Type B pancreatic cell (in vitro differentiated cells): ENCODE results near the gene RHCE. TPM values are rescaled to one million over a fixed set of nuclear protein-coding genes. Genes with fewer than 3 reads are reported as not detected.

Source experiments
- DNase-seq: peaks from one replicate; pipeline ENCODE4 v3.0.0; 2021; ENCODE audit warnings: mixed read lengths; ENCODE audit not compliant: unreplicated experiment; ENCODE audit errors: extremely low spot score
- H3K27ac Mint-ChIP-seq: 2 replicates; pipeline ENCODE4 v1.8.0; 2021; ENCODE audit warnings: mild to moderate bottlenecking, mixed read lengths
- H3K27me3 Mint-ChIP-seq: 2 replicates; pipeline ENCODE4 v1.8.0; 2021; ENCODE audit warnings: mixed read lengths
- H3K36me3 Mint-ChIP-seq: 2 replicates; pipeline ENCODE4 v1.8.0; 2021; ENCODE audit warnings: mixed read lengths
- H3K4me1 Mint-ChIP-seq: one replicate; pipeline ENCODE4 v1.8.0; 2021; ENCODE audit warnings: mixed read lengths; ENCODE audit not compliant: unreplicated experiment
- H3K4me3 Mint-ChIP-seq: 2 replicates; pipeline ENCODE4 v1.8.0; 2021; ENCODE audit warnings: mild to moderate bottlenecking, mixed read lengths
- H3K9me3 Mint-ChIP-seq: 2 replicates; pipeline ENCODE4 v1.8.0; 2021; ENCODE audit warnings: mixed read lengths
- total RNA-seq: library from RNA; stranded (reverse); gene quantifications from 2 replicates; pipeline ENCODE4 v1.2.1, GENCODE V29; 2021; ENCODE audit warnings: low replicate concordance
- TF ChIP-seq, protein P1 (sequence below): fragments of 200-600 bp; sonication (generic); conservative IDR thresholded peaks from 2 replicates; pipeline ENCODE4 v1.5.0; 2021; ENCODE audit warnings: antibody characterized with exemption, mild to moderate bottlenecking

The RHCE gene
- total RNA-seq, 1 donor from 2014 or later = 0.39 TPM

DNA sequence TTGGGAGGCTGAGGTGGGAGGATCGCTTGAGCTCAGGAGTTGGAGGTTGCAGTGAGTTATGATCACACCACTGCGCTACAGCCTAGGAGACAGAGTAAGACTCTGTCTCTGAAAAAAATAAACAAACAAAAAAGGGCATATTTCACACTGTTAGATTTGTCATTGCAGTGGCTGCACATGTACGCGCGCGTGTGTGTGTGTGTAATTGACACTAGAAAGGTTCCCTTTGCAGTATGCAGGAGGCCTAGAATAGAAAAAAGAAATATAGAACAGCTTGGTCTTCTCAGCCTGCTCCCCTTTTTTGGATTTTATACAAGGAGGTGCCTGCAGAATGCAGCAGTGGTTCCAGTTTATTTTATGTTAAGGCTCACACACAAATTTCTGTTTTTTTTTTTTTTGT, 18.7 kb upstream of the RHCE start:
- Mint-ChIP-seq H3K36me3 (peaks cover 9% of the 10 kb centered on the region), H3K9me3 (no peaks in the 10 kb centered on the region), H3K4me3 (no peak overlapping the region), H3K27ac (no peak overlapping the region), H3K4me1 (peaks cover 40% of the 10 kb centered on the region), H3K27me3 (no peaks in the 10 kb centered on the region)
- DNase-seq = no peak
- TF ChIP-seq, protein P1, sequence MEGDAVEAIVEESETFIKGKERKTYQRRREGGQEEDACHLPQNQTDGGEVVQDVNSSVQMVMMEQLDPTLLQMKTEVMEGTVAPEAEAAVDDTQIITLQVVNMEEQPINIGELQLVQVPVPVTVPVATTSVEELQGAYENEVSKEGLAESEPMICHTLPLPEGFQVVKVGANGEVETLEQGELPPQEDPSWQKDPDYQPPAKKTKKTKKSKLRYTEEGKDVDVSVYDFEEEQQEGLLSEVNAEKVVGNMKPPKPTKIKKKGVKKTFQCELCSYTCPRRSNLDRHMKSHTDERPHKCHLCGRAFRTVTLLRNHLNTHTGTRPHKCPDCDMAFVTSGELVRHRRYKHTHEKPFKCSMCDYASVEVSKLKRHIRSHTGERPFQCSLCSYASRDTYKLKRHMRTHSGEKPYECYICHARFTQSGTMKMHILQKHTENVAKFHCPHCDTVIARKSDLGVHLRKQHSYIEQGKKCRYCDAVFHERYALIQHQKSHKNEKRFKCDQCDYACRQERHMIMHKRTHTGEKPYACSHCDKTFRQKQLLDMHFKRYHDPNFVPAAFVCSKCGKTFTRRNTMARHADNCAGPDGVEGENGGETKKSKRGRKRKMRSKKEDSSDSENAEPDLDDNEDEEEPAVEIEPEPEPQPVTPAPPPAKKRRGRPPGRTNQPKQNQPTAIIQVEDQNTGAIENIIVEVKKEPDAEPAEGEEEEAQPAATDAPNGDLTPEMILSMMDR = no peak

DNA sequence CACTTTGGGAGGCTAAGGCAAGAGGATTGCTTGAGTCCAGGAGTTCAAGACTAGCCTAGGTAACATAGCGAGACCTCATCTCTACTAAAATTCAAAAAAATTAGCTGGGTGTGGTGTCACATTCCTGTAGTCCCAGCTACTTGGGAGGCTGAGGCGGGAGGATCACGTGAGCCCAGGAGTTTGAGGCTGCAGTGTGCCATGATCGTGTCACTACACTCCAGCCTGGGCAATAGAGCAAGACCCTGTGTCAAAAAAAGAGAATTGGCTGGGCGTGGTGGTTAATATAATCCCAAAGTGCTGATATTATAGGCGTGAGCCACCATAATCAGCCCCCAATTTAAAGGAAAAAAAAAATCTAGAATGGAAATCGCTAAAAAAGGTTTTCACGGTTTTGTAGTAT, 17.0 kb upstream of the RHCE start:
- no peak overlapping the region for H3K4me3 Mint-ChIP-seq
- peaks cover 4% of the 10 kb centered on the region for H3K36me3 Mint-ChIP-seq
- no peaks in the 10 kb centered on the region for H3K27me3 Mint-ChIP-seq
- H3K9me3 Mint-ChIP-seq = no peaks in the 10 kb centered on the region
- peaks cover 48% of the 10 kb centered on the region for H3K4me1 Mint-ChIP-seq
- peak overlapping the region; percentile 16 for H3K27ac Mint-ChIP-seq
- no peak for DNase-seq
- TF ChIP-seq, protein P1 = no peak

DNA sequence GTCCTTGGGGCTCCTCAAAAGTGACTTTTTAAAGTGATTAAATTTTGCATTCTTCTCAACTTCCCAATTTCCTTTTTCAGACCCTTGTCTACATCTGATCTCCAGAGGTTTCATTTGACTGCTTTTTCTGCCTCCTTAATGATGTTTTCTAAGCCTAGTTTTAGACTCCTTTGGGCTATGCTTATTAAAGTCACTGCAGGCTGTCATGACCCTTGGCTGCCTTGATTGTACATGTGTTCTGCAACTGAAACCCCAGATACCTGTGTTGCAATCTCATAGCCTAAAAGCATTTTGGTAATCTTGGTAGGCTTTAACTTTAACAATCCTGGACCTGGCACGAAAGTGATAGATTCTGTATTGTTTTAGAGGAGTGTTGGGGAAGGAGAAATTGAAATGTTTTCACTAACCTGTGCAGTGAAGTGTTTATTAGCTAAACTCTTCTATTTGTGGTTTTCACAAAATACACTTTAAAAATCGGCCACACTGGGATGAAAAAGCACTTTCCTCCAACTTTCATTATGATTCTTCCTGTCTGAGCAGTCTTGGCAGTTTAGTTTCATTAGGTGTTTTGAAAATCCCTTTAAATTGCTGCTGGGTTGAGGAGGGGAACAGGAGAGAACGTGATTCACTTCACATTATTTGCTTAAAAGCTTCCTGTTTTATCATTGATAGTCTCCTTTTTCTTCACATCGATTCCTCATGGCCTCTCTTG, 14.9 kb upstream of the RHCE start:
- Mint-ChIP-seq H3K9me3 (no peaks in the 10 kb centered on the region), H3K4me3 (peak overlapping the region; percentile 31), H3K27ac (peak overlapping the region; percentile 12), H3K36me3 (no peaks in the 10 kb centered on the region), H3K4me1 (peaks cover 46% of the 10 kb centered on the region), H3K27me3 (no peaks in the 10 kb centered on the region)
- TF ChIP-seq, protein P1 = no peak
- DNase-seq = no peak

DNA sequence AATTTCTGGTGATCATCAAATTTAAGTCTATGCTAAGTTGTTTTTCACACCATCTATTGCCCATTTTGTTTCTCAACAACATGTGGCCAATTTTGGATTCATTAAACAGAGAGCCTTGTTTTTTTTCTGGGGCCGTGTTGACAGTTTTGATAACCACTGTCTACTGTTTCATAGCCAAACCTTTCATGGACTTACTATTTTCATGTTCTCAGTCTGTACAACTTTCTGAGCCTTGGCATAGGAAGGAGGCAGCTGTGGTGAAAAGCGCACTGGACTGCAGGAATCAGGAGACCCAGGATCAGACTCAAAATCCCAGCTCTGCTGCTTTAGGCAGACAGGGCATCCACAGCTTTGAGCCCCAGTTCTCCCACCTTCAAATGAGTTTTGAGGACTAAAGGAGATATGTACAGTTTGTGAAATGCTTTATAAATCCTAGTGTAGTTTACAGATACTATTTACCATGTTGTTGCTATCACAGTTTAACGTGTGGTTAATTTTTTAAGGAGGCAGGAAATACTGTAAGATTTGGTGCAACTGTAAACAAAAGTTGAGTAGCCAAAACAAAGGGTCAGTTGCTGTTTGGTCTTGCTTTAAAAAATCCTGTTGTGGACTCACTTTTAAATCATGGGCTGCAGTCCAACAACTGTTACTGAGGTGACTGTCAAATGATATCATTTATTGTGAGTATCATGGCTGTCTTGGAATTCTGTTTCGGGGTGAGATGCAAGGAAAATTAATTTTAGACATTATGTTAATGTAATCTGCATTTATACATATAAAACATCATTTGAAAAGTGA, 13.0 kb upstream of the RHCE start:
- no peak for DNase-seq
- H3K4me3 Mint-ChIP-seq = no peak overlapping the region
- H3K27ac Mint-ChIP-seq = no peak overlapping the region
- no peaks in the 10 kb centered on the region for H3K27me3 Mint-ChIP-seq
- H3K4me1 Mint-ChIP-seq = peaks cover 46% of the 10 kb centered on the region
- no peaks in the 10 kb centered on the region for H3K36me3 Mint-ChIP-seq
- TF ChIP-seq, protein P1 = no peak
- no peaks in the 10 kb centered on the region for H3K9me3 Mint-ChIP-seq

DNA sequence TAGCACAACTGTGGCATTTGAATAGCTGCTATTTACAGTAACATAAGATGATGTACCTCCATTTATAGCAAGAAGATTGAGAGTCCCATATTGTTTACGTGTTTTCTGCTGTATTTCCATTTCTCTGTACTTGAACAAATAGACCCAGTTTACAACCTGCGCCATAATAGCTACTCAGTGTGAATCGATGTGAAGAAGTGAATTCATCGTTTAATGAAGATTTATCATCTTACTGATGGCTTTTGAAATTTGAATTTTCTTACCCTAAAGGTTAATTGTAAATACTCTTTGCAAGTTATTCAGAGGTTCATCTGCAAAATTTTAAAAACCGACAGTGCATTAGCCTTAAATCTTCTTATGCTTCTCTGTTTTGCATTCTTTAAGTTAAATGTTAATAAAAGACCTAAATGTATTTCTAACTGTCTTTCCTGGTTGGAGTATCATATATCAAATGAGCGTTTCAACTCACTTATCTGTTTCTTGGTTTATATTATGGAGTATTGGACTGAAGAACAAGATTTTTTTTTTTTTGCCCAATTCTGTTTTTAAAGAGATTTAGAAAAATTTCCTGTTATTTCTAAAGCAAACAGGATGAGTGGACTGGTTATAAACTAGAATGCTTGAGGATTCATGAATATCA, 12.2 kb upstream of the RHCE start:
- peak overlapping the region; percentile 88 for H3K4me3 Mint-ChIP-seq
- DNase-seq = no peak
- H3K27me3 Mint-ChIP-seq = no peaks in the 10 kb centered on the region
- no peak overlapping the region for H3K27ac Mint-ChIP-seq
- peaks cover 46% of the 10 kb centered on the region for H3K4me1 Mint-ChIP-seq
- H3K9me3 Mint-ChIP-seq = no peaks in the 10 kb centered on the region
- TF ChIP-seq, protein P1 = no peak
- no peaks in the 10 kb centered on the region for H3K36me3 Mint-ChIP-seq
